Measurements from ENCODE around the gene TMEM174.
"Not testable (repeated sequence)": the region's sequence is repeated elsewhere in the genome, so short reads cannot be mapped to it uniquely, and the experiment has no call there.

Gene TMEM174

DNA sequence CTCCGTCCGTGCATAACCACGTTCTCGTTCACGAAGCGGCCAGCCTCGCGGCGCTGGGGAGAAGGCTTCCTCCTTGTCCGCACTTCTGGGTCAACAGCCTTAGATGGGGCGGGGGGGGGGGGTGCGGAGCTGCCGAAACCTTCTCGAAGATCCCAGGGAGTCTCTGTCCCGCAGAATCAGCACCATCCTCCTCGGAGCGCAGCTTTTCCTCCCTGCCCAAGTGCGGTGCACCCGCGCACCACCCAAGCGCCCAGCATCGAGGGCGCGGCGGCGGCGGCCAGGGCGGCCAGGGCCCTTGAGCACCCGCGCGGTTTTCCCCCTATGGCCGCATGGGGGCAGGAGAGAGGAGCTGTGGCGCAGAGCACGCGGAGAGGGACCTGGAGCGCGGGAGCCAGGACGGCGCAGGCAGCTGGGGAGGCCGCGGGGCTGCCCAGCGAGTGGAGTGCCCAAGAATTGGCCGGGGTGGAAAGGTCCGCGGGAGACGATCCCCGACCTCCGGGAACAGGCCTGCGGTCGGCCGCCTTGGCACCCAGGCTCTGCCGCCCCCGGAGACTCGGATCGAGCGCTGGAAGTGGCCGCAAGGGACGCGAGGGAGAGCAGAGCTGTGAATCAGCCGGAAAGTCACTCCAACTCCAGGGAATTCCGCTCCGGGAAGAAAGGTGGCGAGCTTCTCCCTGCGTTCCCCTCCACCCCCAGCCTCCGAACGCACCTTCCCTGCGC, 43.1 kb downstream of the TMEM174 start:
- TF ChIP-seq, protein P1, sequence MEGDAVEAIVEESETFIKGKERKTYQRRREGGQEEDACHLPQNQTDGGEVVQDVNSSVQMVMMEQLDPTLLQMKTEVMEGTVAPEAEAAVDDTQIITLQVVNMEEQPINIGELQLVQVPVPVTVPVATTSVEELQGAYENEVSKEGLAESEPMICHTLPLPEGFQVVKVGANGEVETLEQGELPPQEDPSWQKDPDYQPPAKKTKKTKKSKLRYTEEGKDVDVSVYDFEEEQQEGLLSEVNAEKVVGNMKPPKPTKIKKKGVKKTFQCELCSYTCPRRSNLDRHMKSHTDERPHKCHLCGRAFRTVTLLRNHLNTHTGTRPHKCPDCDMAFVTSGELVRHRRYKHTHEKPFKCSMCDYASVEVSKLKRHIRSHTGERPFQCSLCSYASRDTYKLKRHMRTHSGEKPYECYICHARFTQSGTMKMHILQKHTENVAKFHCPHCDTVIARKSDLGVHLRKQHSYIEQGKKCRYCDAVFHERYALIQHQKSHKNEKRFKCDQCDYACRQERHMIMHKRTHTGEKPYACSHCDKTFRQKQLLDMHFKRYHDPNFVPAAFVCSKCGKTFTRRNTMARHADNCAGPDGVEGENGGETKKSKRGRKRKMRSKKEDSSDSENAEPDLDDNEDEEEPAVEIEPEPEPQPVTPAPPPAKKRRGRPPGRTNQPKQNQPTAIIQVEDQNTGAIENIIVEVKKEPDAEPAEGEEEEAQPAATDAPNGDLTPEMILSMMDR (IDR thresholded peaks at IDR 0.05; ENCODE audit: low read depth, low read length, missing control alignments): peak; percentile 77
- peak overlapping the region; percentile 40 for H3K4me3 ChIP-seq (ENCODE audit: low read depth, low read length)
- in situ Hi-C loops (cut with HindIII; ENCODE audit: low sequenced_read_pairs): no loop called here
- DNase-seq (ENCODE audit: low read depth): no peak

DNA sequence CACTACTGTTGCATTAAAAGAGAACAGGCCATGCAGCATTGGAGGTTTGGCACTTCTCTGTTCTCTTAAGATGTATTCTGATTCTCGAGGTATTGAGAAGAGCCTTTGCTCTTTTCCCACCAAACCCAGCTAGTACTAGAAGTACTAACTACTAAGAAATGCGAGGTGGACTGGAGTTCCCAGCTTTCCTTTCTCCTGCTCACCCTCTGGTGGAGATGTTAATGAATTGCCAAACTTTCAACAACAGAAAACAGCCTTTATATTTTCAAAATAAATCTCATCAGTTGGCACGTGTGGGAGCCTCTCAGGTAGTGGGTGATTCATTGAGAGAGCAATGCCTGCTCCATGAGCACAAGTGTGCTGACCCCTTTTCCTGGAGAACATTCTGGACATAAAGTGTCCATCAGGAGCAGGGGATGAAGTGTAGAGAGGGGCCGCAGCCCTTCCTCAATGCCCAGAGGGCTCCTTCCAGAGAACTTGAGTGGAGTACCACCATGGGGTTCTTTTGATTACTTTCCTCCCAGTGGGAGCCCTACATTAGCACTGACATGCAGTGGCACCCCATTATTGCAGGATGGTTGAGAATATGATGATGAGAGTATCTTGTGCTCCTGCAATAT, 45.7 kb downstream of the TMEM174 start:
- TF ChIP-seq, protein P1 (IDR thresholded peaks at IDR 0.05; ENCODE audit: low read depth, low read length, missing control alignments): peak; percentile 64
- H3K4me3 ChIP-seq (ENCODE audit: low read depth, low read length): no peak overlapping the region
- DNase-seq (ENCODE audit: low read depth): peak; percentile 50
- in situ Hi-C loops (cut with HindIII; ENCODE audit: low sequenced_read_pairs): no loop called here

DNA sequence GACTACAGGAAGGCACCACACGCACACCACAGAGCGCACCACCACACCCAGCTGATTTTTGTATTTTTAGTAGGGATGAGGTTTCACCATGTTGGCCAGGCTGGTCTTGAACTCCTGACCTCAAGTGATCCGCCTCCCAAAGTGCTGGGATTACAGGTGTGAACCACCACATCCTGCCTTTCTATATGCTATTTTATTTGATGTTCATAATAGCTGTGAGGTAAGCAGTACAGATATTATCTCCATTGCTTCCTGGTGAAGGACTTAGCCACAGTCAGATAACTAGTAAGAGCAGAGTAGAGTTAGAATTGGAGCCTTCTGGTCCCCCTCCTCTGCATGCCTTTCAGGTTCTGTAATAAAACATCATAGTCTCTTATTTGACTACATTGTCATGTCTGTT, 46.3 kb downstream of the TMEM174 start:
- in situ Hi-C loops (cut with HindIII; ENCODE audit: low sequenced_read_pairs); DNase-seq (ENCODE audit: low read depth); H3K4me3 ChIP-seq (ENCODE audit: low read depth, low read length): not testable (repeated sequence)

DNA sequence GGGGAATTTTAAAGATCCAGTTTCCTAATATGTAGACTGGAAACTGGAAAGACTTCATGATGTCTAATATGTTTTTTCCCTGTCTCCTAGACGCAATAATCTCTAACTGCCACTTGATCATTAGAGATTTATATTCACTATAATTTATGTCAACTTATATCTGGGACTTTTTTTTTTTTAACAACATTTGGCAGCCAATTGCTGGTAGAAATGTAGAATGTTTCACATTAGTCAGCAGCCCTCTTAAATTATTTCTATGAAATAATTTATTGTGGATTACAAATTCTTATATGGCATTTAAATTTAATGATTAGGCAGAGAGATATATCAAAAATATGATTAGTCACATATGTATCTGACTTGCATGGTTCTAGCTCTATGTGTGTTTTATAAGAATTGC, 48.2 kb downstream of the TMEM174 start:
- DNase-seq (ENCODE audit: low read depth): no peak
- TF ChIP-seq, protein P1 (IDR thresholded peaks at IDR 0.05; ENCODE audit: low read depth, low read length, missing control alignments): no peak
- in situ Hi-C loops (cut with HindIII; ENCODE audit: low sequenced_read_pairs): no loop called here
- H3K4me3 ChIP-seq (ENCODE audit: low read depth, low read length): no peak overlapping the region

DNA sequence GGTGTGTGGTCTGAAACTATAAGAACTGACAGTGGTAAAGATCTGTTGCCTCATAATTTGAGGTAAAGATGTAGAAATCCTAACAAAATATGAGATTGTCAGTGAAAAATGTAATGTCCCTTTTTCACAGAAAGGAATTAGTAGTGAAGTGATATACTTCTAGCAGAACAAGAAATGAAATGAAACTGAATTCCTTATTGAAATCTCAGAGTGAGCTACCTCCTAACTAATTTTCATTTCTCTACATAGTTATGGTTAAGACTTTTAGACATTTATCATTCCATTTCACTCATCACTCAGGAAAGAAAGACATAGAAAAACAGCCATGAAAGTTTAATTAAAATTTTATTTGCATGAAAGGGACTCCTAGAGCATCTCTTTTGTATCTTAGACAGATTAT, 48.7 kb downstream of the TMEM174 start:
- DNase-seq (ENCODE audit: low read depth): no peak

DNA sequence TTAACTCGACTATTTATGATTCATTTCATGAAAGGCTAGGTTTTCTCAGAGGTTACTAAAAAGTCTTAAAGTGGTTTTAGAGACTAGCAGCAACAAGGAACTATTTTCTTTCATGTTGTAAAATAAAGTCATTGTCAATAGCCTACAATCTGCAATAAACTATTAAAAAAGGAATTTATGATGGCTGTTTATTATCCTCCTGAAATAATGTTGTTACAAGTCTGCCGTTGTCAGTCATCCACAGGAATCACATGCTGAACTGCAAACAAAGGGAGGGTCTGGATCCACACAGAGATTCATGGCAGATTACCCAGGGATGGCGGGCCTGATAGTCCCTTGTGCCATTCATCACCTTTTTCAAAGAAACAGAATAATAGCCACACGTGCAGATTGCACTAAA, 49.2 kb downstream of the TMEM174 start:
- in situ Hi-C loops (cut with HindIII; ENCODE audit: low sequenced_read_pairs): no loop called here
- TF ChIP-seq, protein P1 (IDR thresholded peaks at IDR 0.05; ENCODE audit: low read depth, low read length, missing control alignments): no peak
- H3K4me3 ChIP-seq (ENCODE audit: low read depth, low read length): no peak overlapping the region
- DNase-seq (ENCODE audit: low read depth): no peak

More for the DNA sequence above, 48.7 kb downstream of the TMEM174 start:
- TF ChIP-seq, protein P1 (IDR thresholded peaks at IDR 0.05; ENCODE audit: low read depth, low read length, missing control alignments): no peak
- in situ Hi-C loops (cut with HindIII; ENCODE audit: low sequenced_read_pairs): no loop called here
- no peak overlapping the region for H3K4me3 ChIP-seq (ENCODE audit: low read depth, low read length)

Data from astrocyte of the cerebellum (primary cell).